Measurements from ENCODE around the gene AFTPH.

The AFTPH gene

GRCh38 chr2:64615192-64615763, 91.2 kb downstream of the AFTPH start:
- no peak for DNase-seq

GRCh38 chr2:64615844-64616536, 91.9 kb downstream of the AFTPH start:
- no peak for DNase-seq

- DNase-seq, result peak; percentile 88 to 96
Measured at GRCh38 chr2:64617631-64618151, 93.6 kb downstream of the AFTPH start.

GRCh38 chr2:64620661-64621060, 96.5 kb downstream of the AFTPH start:
- DNase-seq, result no peak

- DNase-seq, result peak; percentile 37 to 67
Measured at GRCh38 chr2:64622443-64623241, 98.5 kb downstream of the AFTPH start.

- DNase-seq, result no peak
Measured at GRCh38 chr2:64623242-64623850, 99.2 kb downstream of the AFTPH start.

- no peak for DNase-seq
Measured at GRCh38 chr2:64624108-64624610, 100.0 kb downstream of the AFTPH start.

GRCh38 chr2:64624862-64625261, 100.7 kb downstream of the AFTPH start:
- DNase-seq, result no peak

GRCh38 chr2:64625299-64626145, 101.4 kb downstream of the AFTPH start:
- no peak for DNase-seq

- no peak for DNase-seq
Measured at GRCh38 chr2:64626146-64626809, 102.2 kb downstream of the AFTPH start.

- DNase-seq, result peak; percentile 73 to 89
Measured at GRCh38 chr2:64626963-64627760, 103.0 kb downstream of the AFTPH start.

- DNase-seq, result no peak
Measured at GRCh38 chr2:64627860-64628841, 104.0 kb downstream of the AFTPH start.

- DNase-seq, result no peak
Measured at GRCh38 chr2:64629329-64629781, 105.2 kb downstream of the AFTPH start.

- DNase-seq, result no peak
Measured at GRCh38 chr2:64629875-64630274, 105.7 kb downstream of the AFTPH start.

GRCh38 chr2:64630752-64631151, 106.6 kb downstream of the AFTPH start:
- DNase-seq, result no peak

GRCh38 chr2:64631771-64632170, 107.6 kb downstream of the AFTPH start:
- DNase-seq, result no peak

GRCh38 chr2:64632835-64633819, 109.0 kb downstream of the AFTPH start:
- DNase-seq, result no peak
